PC-3 (cell line): ENCODE results near the gene LIN37. TPM values are rescaled to one million over a fixed set of nuclear protein-coding genes. Genes with fewer than 3 reads are reported as not detected.
A peak's percentile ranks its signal among the peaks of the same experiment; 100 is the strongest.
"Not testable (repeated sequence)": the region's sequence is repeated elsewhere in the genome, so short reads cannot be mapped to it uniquely, and the experiment has no call there.

Source experiments
- ATAC-seq: fragments of 200-7000 bp; cut with Tn5 transposase; 2 replicates; pipeline ENCODE4 v1.9.1; 2020; ENCODE audit warnings: mild to moderate bottlenecking, moderate library complexity
- BruUV-seq: library from RNA; stranded (reverse); fragments of 400-500 nt; replicated peaks from 2 replicates; lab custom pipeline; 2021; lab: Mats Ljungman, UMichigan
- CTCF ChIA-PET: fragments of 300-600 bp; sonication (Branson Sonifier 250); formaldehyde crosslinking; loops from one replicate; lab custom pipeline; 2022; ENCODE audit warnings: antibody characterized with exemption; lab: Charles Lee
- POLR2A ChIA-PET: fragments of 300-600 bp; sonication (Branson Sonifier 250); formaldehyde crosslinking; loops from one replicate; lab custom pipeline; 2022; ENCODE audit warnings: antibody characterized with exemption; ENCODE audit not compliant: unreplicated experiment; lab: Charles Lee
- DNase-seq: peaks from one replicate; pipeline ENCODE4 v3.0.0-alpha.2; 2015
- H2AFZ ChIP-seq: fragments of 300-600 bp; sonication (generic); 2 replicates; pipeline ENCODE4 v1.6.0; 2016; ENCODE audit warnings: antibody characterized with exemption, low read length
- H3F3A ChIP-seq: fragments of 300-600 bp; sonication (generic); one replicate; pipeline ENCODE4 v1.6.0; 2017; ENCODE audit warnings: antibody characterized with exemption, low read length, control low read depth, mild to moderate bottlenecking; ENCODE audit not compliant: unreplicated experiment
- H3K27ac ChIP-seq: fragments of 300-600 bp; sonication (generic); 2 replicates; pipeline ENCODE4 v1.5.1; 2016; ENCODE audit warnings: mild to moderate bottlenecking, low read length
- H3K27me3 ChIP-seq: fragments of 300-600 bp; sonication (generic); 2 replicates; pipeline ENCODE4 v1.6.1; 2016; ENCODE audit warnings: low read length, mixed read lengths
- H3K36me3 ChIP-seq: fragments of 300-600 bp; sonication (generic); 2 replicates; pipeline ENCODE4 v1.6.1; 2016; ENCODE audit warnings: low read depth, mixed run types, low read length, mixed read lengths
- H3K4me1 ChIP-seq: fragments of 300-600 bp; sonication (generic); 2 replicates; pipeline ENCODE4 v1.5.1; 2016; ENCODE audit warnings: low read length; ENCODE audit not compliant: insufficient read depth
- H3K4me2 ChIP-seq: fragments of 300-600 bp; sonication (generic); 2 replicates; pipeline ENCODE4 v1.6.0; 2016; ENCODE audit warnings: low read length
- H3K4me3 ChIP-seq: fragments of 300-600 bp; sonication (generic); 2 replicates; pipeline ENCODE4 v1.5.1; 2016; ENCODE audit warnings: mild to moderate bottlenecking, low read length, mixed read lengths
- H3K79me2 ChIP-seq: fragments of 300-600 bp; sonication (generic); 2 replicates; pipeline ENCODE4 v1.6.1; 2017; ENCODE audit warnings: low read length, mixed read lengths
- H3K9ac ChIP-seq: fragments of 300-600 bp; sonication (generic); 2 replicates; pipeline ENCODE4 v1.6.0; 2016; ENCODE audit warnings: mild to moderate bottlenecking, low read length
- H3K9me2 ChIP-seq: fragments of 300-600 bp; sonication (generic); replicated peaks from 2 replicates; pipeline ENCODE4 v1.6.1; 2016; ENCODE audit warnings: mixed run types, low read length, mixed read lengths
- H3K9me3 ChIP-seq: fragments of 300-600 bp; sonication (generic); 2 replicates; pipeline ENCODE4 v1.6.1; 2016; ENCODE audit warnings: low read length, mixed read lengths
- H4K20me1 ChIP-seq: fragments of 300-600 bp; sonication (generic); 2 replicates; pipeline ENCODE4 v1.6.1; 2016; ENCODE audit warnings: low read length, mixed read lengths
- CTCF ChIP-seq: fragments of 300-600 bp; sonication (generic); conservative IDR thresholded peaks from 2 replicates; pipeline ENCODE4 v1.5.1; 2017; ENCODE audit warnings: antibody characterized with exemption, low read depth, mild to moderate bottlenecking, low read length
- EZH2 ChIP-seq: fragments of 300-600 bp; sonication (generic); IDR thresholded peaks from one replicate; pipeline ENCODE4 v1.6.1; 2017; ENCODE audit warnings: antibody characterized with exemption, mild to moderate bottlenecking, low read length; ENCODE audit not compliant: unreplicated experiment
- EZH2phosphoT487 ChIP-seq: fragments of 300-600 bp; sonication (generic); IDR thresholded peaks from 2 replicates; pipeline ENCODE4 v1.6.1; 2018; ENCODE audit warnings: mild to moderate bottlenecking, antibody characterized with exemption, low read length, borderline replicate concordance
- intact Hi-C: fragments of 100-400 bp; cut with micrococcal nuclease; formaldehyde crosslinking; loops from 2 replicates; pipeline ENCODE4 v1.9.0; 2023
- total RNA-seq: library from RNA; depleted of rRNA; stranded (reverse); fragments of >200 nt; gene quantifications from 2 replicates; pipeline ENCODE4 v1.2.3, GENCODE V29; 2014

Gene LIN37
- total RNA-seq, 1 experiment from 2014 or later = 8.2 TPM

GRCh38 chr19:35772362-35772761, 24.0 kb downstream of the LIN37 start:
- H3K9me2 ChIP-seq = not testable (repeated sequence)

DNA sequence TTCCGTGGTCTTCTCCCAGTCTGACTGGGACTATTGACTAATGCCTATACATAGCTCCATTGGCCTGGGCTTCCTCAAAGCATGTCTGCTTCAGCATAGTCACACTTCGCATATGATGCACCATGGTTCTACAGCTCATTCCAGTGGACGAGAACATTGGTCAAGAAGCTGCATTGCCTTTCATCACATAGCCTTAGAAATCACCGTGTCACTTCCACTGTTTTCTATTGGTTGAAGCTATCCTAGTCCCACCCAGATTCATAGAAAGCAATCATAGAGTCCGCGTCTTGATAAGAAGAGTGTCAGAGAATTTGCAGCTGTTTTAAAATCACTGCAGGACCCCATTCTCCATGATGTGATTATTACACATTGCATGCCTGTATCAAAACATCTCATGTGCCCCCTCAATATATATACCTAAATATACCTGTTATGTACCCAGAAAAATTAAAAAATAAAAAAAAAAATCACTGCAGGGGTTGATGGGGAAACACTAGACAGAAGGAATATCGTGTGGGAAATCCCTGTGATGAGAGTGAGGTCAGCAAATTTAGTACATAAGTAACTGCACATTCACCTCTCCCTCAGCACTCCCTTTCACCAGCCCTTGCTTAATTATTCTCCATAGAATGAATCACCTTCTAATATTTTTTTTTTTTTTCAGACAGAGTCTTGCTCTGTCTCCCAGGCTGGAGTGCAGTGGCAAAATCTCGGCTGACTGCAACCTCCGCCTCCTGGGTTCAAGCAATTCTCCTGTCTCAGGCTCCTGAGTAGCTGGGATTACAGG, 24.8 kb downstream of the LIN37 start:
- Histone ChIP-seq H3K4me3 (no peak overlapping the region), H4K20me1 (no peaks in the 10 kb centered on the region), H2AFZ (no peak overlapping the region), H3K27ac (no peak overlapping the region), H3K9me2 (no peaks in the 10 kb centered on the region), H3K36me3 (no peaks in the 10 kb centered on the region), H3K4me2 (no peak overlapping the region), H3K4me1 (peaks cover 7% of the 10 kb centered on the region), H3F3A (no peaks in the 10 kb centered on the region), H3K9ac (no peak overlapping the region), H3K9me3 (no peaks in the 10 kb centered on the region), H3K79me2 (no peaks in the 10 kb centered on the region), H3K27me3 (no peaks in the 10 kb centered on the region)
- CTCF ChIA-PET = no interaction called here
- ATAC-seq (no peak), DNase-seq (no peak)
- intact Hi-C loops = no loop called here
- POLR2A ChIA-PET = no interaction called here
- TF ChIP-seq CTCF = no peak
- TF ChIP-seq EZH2 = no peak
- no peak for TF ChIP-seq EZH2phosphoT487
- BruUV-seq = no TSS peak

More at GRCh38 chr19:35772362-35772761, 24.0 kb downstream of the LIN37 start:
- POLR2A ChIA-PET, H3K79me2 ChIP-seq, H3K9ac ChIP-seq, H4K20me1 ChIP-seq, CTCF ChIA-PET, H3K4me3 ChIP-seq, H3K36me3 ChIP-seq, BruUV-seq, H3K4me1 ChIP-seq, intact Hi-C loops, H3K27me3 ChIP-seq, H3K27ac ChIP-seq, ATAC-seq, H3F3A ChIP-seq, DNase-seq, H2AFZ ChIP-seq, H3K4me2 ChIP-seq, H3K9me3 ChIP-seq: not testable (repeated sequence)

- Histone ChIP-seq H3K36me3 (no peaks in the 10 kb centered on the region), H4K20me1 (no peaks in the 10 kb centered on the region), H2AFZ (peak overlapping the region; percentile 65), H3K9me3 (no peaks in the 10 kb centered on the region), H3K27ac (no peak overlapping the region), H3K9ac (no peak overlapping the region), H3K4me2 (peak overlapping the region; percentile 98), H3K9me2 (no peaks in the 10 kb centered on the region), H3K79me2 (no peaks in the 10 kb centered on the region), H3K4me3 (peak overlapping the region; percentile 66), H3K27me3 (no peaks in the 10 kb centered on the region), H3F3A (no peaks in the 10 kb centered on the region), H3K4me1 (peaks cover 7% of the 10 kb centered on the region)
- no TSS peak for BruUV-seq
- POLR2A ChIA-PET = no interaction called here
- CTCF ChIA-PET = no interaction called here
- intact Hi-C loops = loop anchor here (2.0 kb wide), 1 partner anchor 34 kb away; no protein-coding TSS in a partner anchor
- no peak for ATAC-seq
- DNase-seq = peak; percentile 1
- TF ChIP-seq EZH2phosphoT487 (no peak), CTCF (no peak), EZH2 (no peak)
Measured at GRCh38 chr19:35774274-35775045, 26.1 kb downstream of the LIN37 start.
